Mesenchymal stem cell (in vitro differentiated cells and primary cell): ENCODE results near the gene MED27.

Experiments
- DNase-seq: peaks from one replicate; pipeline ENCODE4 v3.0.0-alpha.2; 2013
- H2AFZ ChIP-seq: one replicate; pipeline ENCODE4 v1.6.1; 2013; ENCODE audit warnings: low read depth, mild to moderate bottlenecking, control low read depth, inconsistent platforms, low read length, moderate library complexity
- H2AK5ac ChIP-seq: 2 replicates; pipeline ENCODE4 v1.6.1; 2013; ENCODE audit warnings: low read length, moderate library complexity, mild to moderate bottlenecking, inconsistent platforms; ENCODE audit not compliant: severe bottlenecking
- H2BK120ac ChIP-seq: one replicate; pipeline ENCODE4 v1.6.1; 2013; ENCODE audit warnings: low read depth, mild to moderate bottlenecking, inconsistent platforms, low read length, moderate library complexity
- H2BK12ac ChIP-seq, 2 experiments: one replicate each; pipeline ENCODE4 v1.6.1; 2013; ENCODE audit warnings: inconsistent platforms in 2 of 2, low read length in 2 of 2, mild to moderate bottlenecking in 2 of 2, moderate library complexity in 2 of 2, control low read depth in 1 of 2
- H2BK15ac ChIP-seq: one replicate; pipeline ENCODE4 v1.6.1; 2013; ENCODE audit warnings: mild to moderate bottlenecking, low read depth, inconsistent platforms; ENCODE audit not compliant: poor library complexity, severe bottlenecking
- H2BK5ac ChIP-seq: 2 replicates; pipeline ENCODE4 v1.6.1; 2013; ENCODE audit warnings: low read depth, mild to moderate bottlenecking, low read length, control low read depth, inconsistent platforms; ENCODE audit not compliant: poor library complexity, severe bottlenecking
- H3K14ac ChIP-seq, 2 experiments: one replicate each; pipeline ENCODE4 v1.6.1; 2013; ENCODE audit warnings: inconsistent platforms in 2 of 2, low read length in 2 of 2, control low read depth in 1 of 2, mild to moderate bottlenecking in 1 of 2, moderate library complexity in 1 of 2
- H3K18ac ChIP-seq, 2 experiments: one replicate each; pipeline ENCODE4 v1.6.1; 2013; ENCODE audit warnings: inconsistent platforms in 2 of 2, low read length in 2 of 2, control low read depth in 1 of 2, low read depth in 1 of 2, mild to moderate bottlenecking in 1 of 2
- H3K23ac ChIP-seq, 2 experiments: one replicate each; pipeline ENCODE4 v1.6.1; 2013; ENCODE audit warnings: inconsistent platforms in 2 of 2, low read length in 2 of 2, mild to moderate bottlenecking in 2 of 2, moderate library complexity in 2 of 2, control low read depth in 1 of 2
- H3K27ac ChIP-seq: 2 replicates; pipeline ENCODE4 v1.5.1; 2013; ENCODE audit warnings: mild to moderate bottlenecking, moderate library complexity, low read length, control low read depth, inconsistent platforms; ENCODE audit not compliant: poor library complexity, severe bottlenecking
- H3K27me3 ChIP-seq, 2 experiments: 2 replicates each; pipeline versions ENCODE4 v1.6.1 to v1.7.0; 2013; ENCODE audit warnings: low read length in 2 of 2, mild to moderate bottlenecking in 2 of 2, moderate library complexity in 2 of 2, control low read depth in 1 of 2, inconsistent platforms in 1 of 2; ENCODE audit not compliant: control insufficient read depth in 1 of 2, insufficient read depth in 1 of 2
- H3K36me3 ChIP-seq, 2 experiments: 2 replicates each; pipeline versions ENCODE4 v1.6.1 to v1.7.0; 2013; ENCODE audit warnings: low read length in 2 of 2, control low read depth in 1 of 2, inconsistent platforms in 1 of 2, low read depth in 1 of 2, mild to moderate bottlenecking in 1 of 2; ENCODE audit not compliant: insufficient read depth in 2 of 2, control insufficient read depth in 1 of 2
- H3K4ac ChIP-seq, 2 experiments: one replicate each; pipeline ENCODE4 v1.6.1; 2013; ENCODE audit warnings: inconsistent platforms in 2 of 2, low read length in 2 of 2, mild to moderate bottlenecking in 2 of 2, moderate library complexity in 2 of 2, control low read depth in 1 of 2, low read depth in 1 of 2
- H3K4me1 ChIP-seq: 2 replicates; pipeline ENCODE4 v1.6.1; 2013; ENCODE audit warnings: low read depth, low read length, control low read depth; ENCODE audit not compliant: control insufficient read depth, insufficient read depth
- H3K4me2 ChIP-seq: 2 replicates; pipeline ENCODE4 v1.6.1; 2013; ENCODE audit warnings: low read length, mild to moderate bottlenecking, inconsistent platforms; ENCODE audit not compliant: poor library complexity, severe bottlenecking
- H3K4me3 ChIP-seq, 2 experiments: 2 replicates each; pipeline versions ENCODE4 v1.5.1 to v1.7.0; 2013; ENCODE audit warnings: low read length in 2 of 2, mild to moderate bottlenecking in 2 of 2, control low read depth in 1 of 2, low read depth in 1 of 2; ENCODE audit not compliant: insufficient read depth in 1 of 2
- H3K79me1 ChIP-seq: replicated peaks from 2 replicates; pipeline ENCODE4 v1.6.1; 2013; ENCODE audit warnings: mild to moderate bottlenecking, control low read depth, low read length, inconsistent platforms; ENCODE audit not compliant: poor library complexity, severe bottlenecking
- H3K9ac ChIP-seq: 2 replicates; pipeline ENCODE4 v1.7.0; 2013; ENCODE audit warnings: mild to moderate bottlenecking, low read length, moderate library complexity
- H3K9me3 ChIP-seq: 2 replicates; pipeline ENCODE4 v1.7.0; 2013; ENCODE audit warnings: mild to moderate bottlenecking, low read length; ENCODE audit not compliant: control insufficient read depth
- H4K8ac ChIP-seq: one replicate; pipeline ENCODE4 v1.6.1; 2013; ENCODE audit warnings: inconsistent platforms, mild to moderate bottlenecking, low read length, moderate library complexity
- H4K91ac ChIP-seq: one replicate; pipeline ENCODE4 v1.6.1; 2013; ENCODE audit warnings: mild to moderate bottlenecking, low read length, inconsistent platforms
- WGBS: methylation state at CpG from one replicate; pipeline ENCODE4 v1.1.7; 2013; ENCODE audit warnings: mixed read lengths; 5-methylcytosine and 5-hydroxymethylcytosine counted together

The MED27 gene

DNA sequence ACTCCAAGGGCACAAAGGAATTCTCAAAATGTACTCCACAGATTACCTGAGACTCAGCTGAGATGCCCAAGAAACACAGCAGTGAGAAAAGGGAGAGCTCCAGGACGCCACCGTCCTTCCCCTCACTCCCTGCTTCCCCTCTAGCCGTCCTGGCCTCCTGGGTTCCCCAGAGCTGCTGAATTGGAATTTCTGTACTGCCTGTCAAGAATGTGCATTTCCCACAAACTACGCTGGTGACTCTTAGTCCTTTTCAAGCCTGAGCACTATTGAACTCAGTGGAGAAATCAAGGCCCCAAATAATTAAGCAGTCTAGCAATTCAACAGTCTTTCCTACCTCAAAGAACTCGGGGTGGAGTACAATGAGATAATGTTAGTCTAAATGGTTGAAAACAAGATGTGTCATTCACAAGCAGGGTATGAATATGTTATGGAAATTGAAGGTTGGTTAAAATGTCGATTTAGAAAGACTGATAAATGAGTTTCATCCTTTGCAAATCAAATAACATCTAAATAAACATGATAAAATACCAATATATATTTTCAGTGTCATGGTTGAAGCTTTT, 153.2 kb downstream of the MED27 start:
- no peaks in the 10 kb centered on the region for H3K4me1 ChIP-seq
- no peak overlapping the region for H3K4me2 ChIP-seq
- no peak overlapping the region for H2AFZ ChIP-seq
- no peak overlapping the region for H3K4ac ChIP-seq
- peaks cover 31% of the 10 kb centered on the region for H3K79me1 ChIP-seq
- no peaks in the 10 kb centered on the region for H3K27me3 ChIP-seq
- no peak overlapping the region for H3K9ac ChIP-seq
- no peak overlapping the region for H3K23ac ChIP-seq
- no peak overlapping the region for H2AK5ac ChIP-seq
- no peak overlapping the region for H4K8ac ChIP-seq
- peaks cover 0 to 10% of the 10 kb centered on the region in 2 experiments for H3K36me3 ChIP-seq
- H3K9me3 ChIP-seq, result no peaks in the 10 kb centered on the region
- WGBS, result 77% methylated on average over 5 of the region's 6 CpGs
- H2BK120ac ChIP-seq, result no peak overlapping the region
- DNase-seq, result no peak
- no peak overlapping the region for H3K27ac ChIP-seq
- H2BK5ac ChIP-seq, result no peak overlapping the region
- no peak overlapping the region for H4K91ac ChIP-seq
- H3K4me3 ChIP-seq, result no peak overlapping the region
- no peak overlapping the region for H3K18ac ChIP-seq
- H2BK12ac ChIP-seq, result no peak overlapping the region
- H2BK15ac ChIP-seq, result no peak overlapping the region
- no peak overlapping the region for H3K14ac ChIP-seq

GRCh38 chr9:131925677-131926177, 153.9 kb downstream of the MED27 start:
- Histone ChIP-seq H3K36me3 (peaks cover 0 to 10% of the 10 kb centered on the region in 2 experiments), H4K8ac (no peak overlapping the region), H2AFZ (no peak overlapping the region), H2BK12ac (no peak overlapping the region), H2BK15ac (no peak overlapping the region), H3K27me3 (no peaks in the 10 kb centered on the region), H3K14ac (no peak overlapping the region), H3K27ac (no peak overlapping the region), H3K79me1 (peaks cover 35% of the 10 kb centered on the region), H3K4me3 (no peak overlapping the region), H3K9ac (no peak overlapping the region), H3K9me3 (no peaks in the 10 kb centered on the region), H4K91ac (no peak overlapping the region), H2AK5ac (no peak overlapping the region), H3K18ac (no peak overlapping the region), H2BK120ac (no peak overlapping the region), H3K4ac (no peak overlapping the region), H3K23ac (no peak overlapping the region), H3K4me1 (no peaks in the 10 kb centered on the region), H3K4me2 (no peak overlapping the region), H2BK5ac (no peak overlapping the region)
- WGBS, result 88% methylated on average over 6 of the region's 6 CpGs
- DNase-seq, result no peak

GRCh38 chr9:131923766-131924165, 155.9 kb downstream of the MED27 start:
- no peak overlapping the region for H3K4me3 ChIP-seq
- no peak overlapping the region for H4K91ac ChIP-seq
- H3K27ac ChIP-seq, result no peak overlapping the region
- no peak overlapping the region for H2AK5ac ChIP-seq
- H3K9ac ChIP-seq, result no peak overlapping the region
- no peak overlapping the region for H3K14ac ChIP-seq
- H3K4me1 ChIP-seq, result no peaks in the 10 kb centered on the region
- H3K4ac ChIP-seq, result no peak overlapping the region
- H2BK15ac ChIP-seq, result no peak overlapping the region
- no peak overlapping the region for H4K8ac ChIP-seq
- no peak overlapping the region for H3K4me2 ChIP-seq
- no peaks in the 10 kb centered on the region for H3K9me3 ChIP-seq
- H3K79me1 ChIP-seq, result peaks cover 29% of the 10 kb centered on the region
- H3K18ac ChIP-seq, result no peak overlapping the region
- H3K27me3 ChIP-seq, result no peaks in the 10 kb centered on the region
- no peak overlapping the region for H2BK5ac ChIP-seq
- no peak overlapping the region for H2AFZ ChIP-seq
- no peak overlapping the region for H2BK120ac ChIP-seq
- peaks cover 0 to 5% of the 10 kb centered on the region in 2 experiments for H3K36me3 ChIP-seq
- no CpG with 5 or more reads among the region's 4 CpGs for WGBS
- no peak for DNase-seq
- H2BK12ac ChIP-seq, result no peak overlapping the region
- H3K23ac ChIP-seq, result no peak overlapping the region

DNA sequence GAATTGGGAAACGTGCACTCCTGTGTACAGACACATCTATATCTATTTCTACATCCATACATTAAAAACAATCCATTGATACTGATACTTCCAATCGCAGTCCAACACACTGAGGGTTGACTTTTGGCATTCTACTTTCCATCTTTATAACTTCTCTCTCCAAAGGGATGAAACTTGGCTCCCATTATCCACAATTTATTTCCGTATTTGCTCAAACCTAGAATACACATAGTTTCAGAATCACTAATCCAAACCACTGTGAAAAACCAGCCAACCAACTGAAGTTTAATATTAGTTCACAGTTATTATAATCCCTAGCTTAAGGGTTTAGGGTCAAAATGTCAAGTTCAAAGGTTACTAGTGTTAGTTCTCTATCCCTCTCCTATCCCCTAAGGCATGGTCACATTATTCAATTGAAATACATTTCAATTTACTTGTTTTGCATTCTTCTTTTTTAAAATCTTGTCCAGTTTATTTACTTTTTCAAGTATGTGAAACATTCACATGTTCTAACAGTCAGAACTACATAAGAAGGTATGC, 156.5 kb downstream of the MED27 start:
- no peak overlapping the region for H3K23ac ChIP-seq
- 94% methylated on average over 3 of the region's 3 CpGs for WGBS
- no peak overlapping the region for H3K4me2 ChIP-seq
- H2BK12ac ChIP-seq, result no peak overlapping the region
- H2AK5ac ChIP-seq, result no peak overlapping the region
- H4K91ac ChIP-seq, result no peak overlapping the region
- H2BK120ac ChIP-seq, result no peak overlapping the region
- H3K4me3 ChIP-seq, result no peak overlapping the region
- no peak overlapping the region for H3K14ac ChIP-seq
- H3K4ac ChIP-seq, result no peak overlapping the region
- no peaks in the 10 kb centered on the region for H3K4me1 ChIP-seq
- H3K27ac ChIP-seq, result no peak overlapping the region
- no peak overlapping the region for H3K18ac ChIP-seq
- no peak overlapping the region for H3K9ac ChIP-seq
- H2BK15ac ChIP-seq, result no peak overlapping the region
- no peak overlapping the region for H2BK5ac ChIP-seq
- DNase-seq, result no peak
- no peak overlapping the region for H2AFZ ChIP-seq
- peaks cover 0 to 3% of the 10 kb centered on the region in 2 experiments for H3K36me3 ChIP-seq
- H3K27me3 ChIP-seq, result no peaks in the 10 kb centered on the region
- H3K79me1 ChIP-seq, result peaks cover 29% of the 10 kb centered on the region
- no peaks in the 10 kb centered on the region for H3K9me3 ChIP-seq
- no peak overlapping the region for H4K8ac ChIP-seq
